SJSA1 (cell line): ENCODE measurements around the gene CARD16. TPM values are rescaled to one million over a fixed set of nuclear protein-coding genes. Genes with fewer than 3 reads are reported as not detected.
"Not testable (repeated sequence)": the region's sequence is repeated elsewhere in the genome, so short reads cannot be mapped to it uniquely, and the experiment has no call there.

ENCODE experiments used
- DNase-seq, 2 experiments: peaks; one replicate each; pipeline ENCODE4 v3.0.0-alpha.2; 2015 to 2020; ENCODE audit warnings: low spot score in 2 of 2, low read depth in 1 of 2
- H3K27ac ChIP-seq: fragments of 250-450 bp; sonication (Bioruptor Pico); 2 replicates; pipeline ENCODE4 v1.5.1; 2020; ENCODE audit warnings: mild to moderate bottlenecking, moderate library complexity
- H3K27me3 ChIP-seq: fragments of 250-450 bp; sonication (Bioruptor Pico); replicated peaks from 2 replicates; pipeline ENCODE4 v1.5.1; 2020; ENCODE audit warnings: mild to moderate bottlenecking, moderate library complexity
- H3K36me3 ChIP-seq: fragments of 250-450 bp; sonication (Bioruptor Pico); 2 replicates; pipeline ENCODE4 v1.5.1; 2020; ENCODE audit warnings: mild to moderate bottlenecking
- H3K4me1 ChIP-seq: fragments of 250-450 bp; sonication (Bioruptor Pico); replicated peaks from 2 replicates; pipeline ENCODE4 v1.6.1; 2021; ENCODE audit warnings: mild to moderate bottlenecking
- H3K4me3 ChIP-seq: fragments of 250-450 bp; sonication (Bioruptor Pico); 2 replicates; pipeline ENCODE4 v1.5.1; 2020; ENCODE audit warnings: mild to moderate bottlenecking
- H3K9me3 ChIP-seq: fragments of 250-450 bp; sonication (Bioruptor Pico); replicated peaks from 2 replicates; pipeline ENCODE4 v1.5.1; 2020; ENCODE audit warnings: mild to moderate bottlenecking
- total RNA-seq: library from RNA; depleted of rRNA; stranded (reverse); fragments of >200 nt; shearing (Covaris generic); gene quantifications from 2 replicates; pipeline ENCODE4 v1.2.3, GENCODE V29; 2014

Gene CARD16
- total RNA-seq, 1 experiment from 2014 or later, result 36.7 TPM

GRCh38 chr11:105063245-105063941, 18.3 kb upstream of the CARD16 start:
- not testable (repeated sequence) for DNase-seq, H3K36me3 ChIP-seq, H3K27ac ChIP-seq, H3K4me1 ChIP-seq, H3K9me3 ChIP-seq, H3K27me3 ChIP-seq, H3K4me3 ChIP-seq

GRCh38 chr11:105057432-105057831, 12.3 kb upstream of the CARD16 start:
- H3K4me1 ChIP-seq, result no peaks in the 10 kb centered on the region
- H3K4me3 ChIP-seq, result no peak overlapping the region
- no peaks in the 10 kb centered on the region for H3K36me3 ChIP-seq
- DNase-seq, result no peak
- no peaks in the 10 kb centered on the region for H3K27me3 ChIP-seq
- H3K27ac ChIP-seq, result no peak overlapping the region
- H3K9me3 ChIP-seq, result no peaks in the 10 kb centered on the region

GRCh38 chr11:105056446-105056845, 11.3 kb upstream of the CARD16 start:
- H3K4me3 ChIP-seq, result no peak overlapping the region
- no peak for DNase-seq

GRCh38 chr11:105054723-105055493, 9.8 kb upstream of the CARD16 start:
- no peak for DNase-seq
- H3K4me3 ChIP-seq, result no peak overlapping the region
- H3K36me3 ChIP-seq, result no peaks in the 10 kb centered on the region

More at GRCh38 chr11:105056446-105056845, 11.3 kb upstream of the CARD16 start:
- Histone ChIP-seq H3K36me3 (no peaks in the 10 kb centered on the region), H3K4me1 (no peaks in the 10 kb centered on the region), H3K27ac (no peak overlapping the region), H3K27me3 (no peaks in the 10 kb centered on the region), H3K9me3 (no peaks in the 10 kb centered on the region)

GRCh38 chr11:105052487-105052886, 7.4 kb upstream of the CARD16 start:
- Histone ChIP-seq H3K9me3 (no peaks in the 10 kb centered on the region), H3K27ac (no peak overlapping the region), H3K36me3 (no peaks in the 10 kb centered on the region), H3K27me3 (no peaks in the 10 kb centered on the region), H3K4me1 (peaks cover 8% of the 10 kb centered on the region), H3K4me3 (no peak overlapping the region)
- no peak for DNase-seq

More at GRCh38 chr11:105054723-105055493, 9.8 kb upstream of the CARD16 start:
- Histone ChIP-seq H3K9me3 (no peaks in the 10 kb centered on the region), H3K27me3 (no peaks in the 10 kb centered on the region), H3K27ac (no peak overlapping the region), H3K4me1 (no peaks in the 10 kb centered on the region)

GRCh38 chr11:105051559-105051958, 6.4 kb upstream of the CARD16 start:
- Histone ChIP-seq H3K4me3 (no peak overlapping the region), H3K4me1 (peaks cover 12% of the 10 kb centered on the region), H3K9me3 (no peaks in the 10 kb centered on the region), H3K27ac (no peak overlapping the region), H3K27me3 (no peaks in the 10 kb centered on the region), H3K36me3 (no peaks in the 10 kb centered on the region)
- no peak for DNase-seq

- Histone ChIP-seq H3K27me3 (no peaks in the 10 kb centered on the region), H3K4me1 (peaks cover 26% of the 10 kb centered on the region), H3K36me3 (no peaks in the 10 kb centered on the region), H3K9me3 (no peaks in the 10 kb centered on the region), H3K4me3 (no peak overlapping the region), H3K27ac (no peak overlapping the region)
- DNase-seq, result no peak
These were observed 4.3 kb upstream of the CARD16 start for GRCh38 chr11:105049481-105049880.

- H3K27ac ChIP-seq, result peak overlapping the region; percentile 90
- peak; percentile 84 to 92 for DNase-seq
- peaks cover 26% of the 10 kb centered on the region for H3K4me1 ChIP-seq
- no peak overlapping the region for H3K4me3 ChIP-seq
- no peaks in the 10 kb centered on the region for H3K36me3 ChIP-seq
- H3K27me3 ChIP-seq, result no peaks in the 10 kb centered on the region
- no peaks in the 10 kb centered on the region for H3K9me3 ChIP-seq
These were observed 1.9 kb upstream of the CARD16 start for GRCh38 chr11:105046898-105047579.

- H3K9me3 ChIP-seq, result no peaks in the 10 kb centered on the region
- H3K36me3 ChIP-seq, result peaks cover 6% of the 10 kb centered on the region; the same call in 1 of the 2 replicates
- H3K27ac ChIP-seq, result peak overlapping the region; percentile 90
- peaks cover 26% of the 10 kb centered on the region for H3K4me1 ChIP-seq
- peak overlapping the region; percentile 38 for H3K4me3 ChIP-seq
- DNase-seq, result peak in 1 of 2 experiments; percentile 24
- no peaks in the 10 kb centered on the region for H3K27me3 ChIP-seq
These were observed 651 bp upstream of the CARD16 start for GRCh38 chr11:105045676-105046296.

GRCh38 chr11:105042178-105042577, 3.0 kb downstream of the CARD16 start:
- Histone ChIP-seq H3K27ac (no peak overlapping the region), H3K4me1 (peaks cover 16% of the 10 kb centered on the region), H3K27me3 (no peaks in the 10 kb centered on the region), H3K9me3 (no peaks in the 10 kb centered on the region), H3K36me3 (peaks cover 9% of the 10 kb centered on the region; the same call in 1 of the 2 replicates), H3K4me3 (no peak overlapping the region)
- no peak for DNase-seq

- no peaks in the 10 kb centered on the region for H3K27me3 ChIP-seq
- H3K36me3 ChIP-seq, result peaks cover 9% of the 10 kb centered on the region; the same call in 1 of the 2 replicates
- H3K4me1 ChIP-seq, result peaks cover 5% of the 10 kb centered on the region
- DNase-seq, result no peak
- no peak overlapping the region for H3K27ac ChIP-seq
- H3K9me3 ChIP-seq, result no peaks in the 10 kb centered on the region
- H3K4me3 ChIP-seq, result no peak overlapping the region
These were observed 4.4 kb downstream of the CARD16 start for GRCh38 chr11:105040703-105041102.

GRCh38 chr11:105034813-105035620, 10.1 kb downstream of the CARD16 start, which contains the start of gene CASP1:
TSS of gene CASP1 (minus strand) at chr11:105035144. CDS start at chr11:105035113, 31 bp downstream.
- Histone ChIP-seq H3K27ac (no peak within 1 kb of the TSS), H3K4me3 (no peak within 1 kb of the TSS), H3K9me3 (no peaks in the 10 kb centered on the region), H3K4me1 (no peaks in the 10 kb centered on the region; the same call in 1 of the 2 replicates), H3K36me3 (no peaks in the 10 kb centered on the region), H3K27me3 (no peaks in the 10 kb centered on the region)
- DNase-seq, result peak in 1 of 2 experiments; percentile 27

- H3K9me3 ChIP-seq, DNase-seq, H3K27me3 ChIP-seq, H3K36me3 ChIP-seq, H3K27ac ChIP-seq, H3K4me1 ChIP-seq, H3K4me3 ChIP-seq: not testable (repeated sequence)
These were observed 10.7 kb downstream of the CARD16 start for GRCh38 chr11:105034388-105034787.
